Prostate gland (tissue), 2 donors: ENCODE data around the gene CAPN15.

Experiments used
- CTCF ChIP-seq, 4 experiments: fragments of 200-600 bp in 2 of 4; fragments of 450-650 bp in 2 of 4; sonication (generic) in 2 of 4; IDR thresholded peaks; 1 replicate in 3 of 4; 2 replicates in 1 of 4; pipeline ENCODE4 v1.5.1; 2016 to 2019; ENCODE audit warnings: antibody characterized with exemption in 4 of 4, mild to moderate bottlenecking in 2 of 4, moderate library complexity in 2 of 4
- POLR2A ChIP-seq: fragments of 450-650 bp; IDR thresholded peaks from one replicate; pipeline ENCODE4 v1.6.1; 2016; ENCODE audit warnings: antibody characterized with exemption, mild to moderate bottlenecking

DNA sequence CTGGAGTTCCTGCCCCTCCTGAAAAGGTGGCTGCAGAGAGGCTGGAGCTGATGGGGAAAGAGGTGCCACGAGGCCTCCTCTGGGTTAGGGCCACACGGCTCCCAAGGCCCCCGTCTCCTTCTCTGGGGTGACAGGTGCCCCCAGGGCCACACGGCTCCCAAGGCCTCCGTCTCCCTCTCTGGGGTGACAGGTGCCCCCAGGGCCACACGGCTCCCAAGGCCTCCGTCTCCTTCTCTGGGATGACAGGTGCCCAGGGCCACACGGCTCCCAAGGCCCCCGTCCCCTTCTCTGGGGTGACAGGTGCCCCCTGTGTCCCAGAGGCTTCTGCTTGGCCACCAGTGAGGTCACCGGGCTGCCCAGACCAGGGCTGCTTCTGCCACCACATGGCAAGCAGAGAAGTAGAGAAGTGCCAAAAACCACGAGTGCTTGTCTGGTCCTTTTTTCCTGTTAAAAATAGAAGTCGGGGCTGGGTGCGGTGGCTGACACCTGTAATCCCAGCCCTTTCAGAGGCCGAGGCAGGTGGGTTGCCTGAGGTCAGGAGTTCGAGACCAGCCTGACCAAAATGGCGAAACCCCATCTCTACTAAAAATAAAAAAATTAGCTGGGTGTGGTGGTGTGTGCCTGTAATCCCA is 4.1 kb downstream of the CAPN15 start:
- TF ChIP-seq CTCF (IDR thresholded peaks at IDR 0.05) (no peak), POLR2A (no peak)
